GM18867 (cell line): ENCODE data around the gene ARHGEF7.
"Not testable (repeated sequence)": the region's sequence is repeated elsewhere in the genome, so short reads cannot be mapped to it uniquely, and the experiment has no call there.

Source experiments
- ATAC-seq: cut with Tn5 transposase; IDR thresholded peaks from one replicate; pipeline ENCODE4 v1.9.1; 2021; ENCODE audit warnings: mild to moderate bottlenecking, moderate library complexity; ENCODE audit not compliant: unreplicated experiment

The ARHGEF7 gene

GRCh38 chr13:111115061-111115964 is at the start of gene ARHGEF7:
Gene ARHGEF7 (plus strand): TSS chr13:111115310. CDS start chr13:111115527, 217 bp downstream.
- ATAC-seq = peak; percentile 48

DNA sequence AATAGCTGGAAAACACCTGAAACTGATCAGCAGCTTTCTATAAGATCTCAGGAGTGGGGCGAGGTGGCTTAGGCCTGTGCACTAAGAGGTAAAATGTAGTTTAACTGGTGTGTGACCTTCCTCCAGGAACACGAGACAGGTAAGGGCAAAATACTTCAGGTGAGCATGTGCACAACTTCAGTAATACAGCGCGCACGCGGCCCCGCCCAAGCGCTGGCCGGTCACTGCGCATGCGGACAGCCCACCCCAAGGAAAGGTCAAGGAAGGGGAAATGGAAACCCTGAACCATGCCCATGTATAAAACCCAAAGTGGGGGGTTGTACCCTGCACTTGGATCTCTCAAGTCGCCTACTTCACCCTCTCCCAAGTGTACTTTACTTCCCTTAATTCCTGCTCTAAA is 49.4 kb upstream of the ARHGEF7 start:
- no peak for ATAC-seq

- no peak for ATAC-seq
Observed at GRCh38 chr13:111066544-111066943, 48.6 kb upstream of the ARHGEF7 start.

GRCh38 chr13:111068009-111068350 is 47.1 kb upstream of the ARHGEF7 start:
- ATAC-seq = no peak

- not testable (repeated sequence) for ATAC-seq
Observed at GRCh38 chr13:111071120-111071519, 44.0 kb upstream of the ARHGEF7 start.

DNA sequence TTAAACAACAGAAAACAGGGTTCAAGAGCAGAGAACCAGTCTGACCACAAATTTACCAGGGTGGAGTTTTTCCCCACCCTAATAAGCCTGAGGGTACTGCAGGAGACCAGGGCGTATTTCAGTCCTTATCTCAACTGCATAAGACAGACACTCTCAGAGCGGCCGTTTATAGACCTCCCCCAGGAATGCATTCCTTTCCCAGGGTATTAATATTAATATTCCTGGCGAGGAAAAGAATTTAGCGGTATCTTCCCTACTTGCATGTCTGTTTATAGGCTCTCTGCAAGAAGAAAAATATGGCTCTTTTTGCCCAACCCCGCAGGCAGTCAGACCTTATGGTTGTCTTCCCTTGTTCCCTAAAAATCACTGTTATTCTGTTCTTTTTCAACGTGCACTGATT is 43.6 kb upstream of the ARHGEF7 start:
- ATAC-seq = not testable (repeated sequence)

DNA sequence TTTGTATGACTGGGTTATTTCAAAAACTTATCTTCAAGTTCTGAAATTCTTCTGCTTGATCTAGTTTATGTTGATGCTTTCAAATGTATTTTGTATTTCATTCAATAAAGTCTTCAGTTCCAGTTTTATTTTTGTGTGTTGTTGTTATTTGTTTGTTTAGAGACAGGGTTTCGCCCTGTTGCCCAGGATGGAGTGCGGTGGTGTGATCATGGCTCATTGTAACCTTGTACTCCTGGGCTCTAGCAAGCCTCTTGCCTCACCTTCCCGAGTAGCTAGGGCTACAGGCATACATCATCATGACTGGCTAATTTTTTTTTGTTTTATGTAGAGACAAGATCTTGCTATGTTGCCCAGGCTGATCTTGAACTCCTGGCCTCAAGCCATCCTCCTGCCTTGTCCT is 40.3 kb upstream of the ARHGEF7 start:
- no peak for ATAC-seq

GRCh38 chr13:111076155-111077013 is 38.7 kb upstream of the ARHGEF7 start:
- ATAC-seq = no peak

DNA sequence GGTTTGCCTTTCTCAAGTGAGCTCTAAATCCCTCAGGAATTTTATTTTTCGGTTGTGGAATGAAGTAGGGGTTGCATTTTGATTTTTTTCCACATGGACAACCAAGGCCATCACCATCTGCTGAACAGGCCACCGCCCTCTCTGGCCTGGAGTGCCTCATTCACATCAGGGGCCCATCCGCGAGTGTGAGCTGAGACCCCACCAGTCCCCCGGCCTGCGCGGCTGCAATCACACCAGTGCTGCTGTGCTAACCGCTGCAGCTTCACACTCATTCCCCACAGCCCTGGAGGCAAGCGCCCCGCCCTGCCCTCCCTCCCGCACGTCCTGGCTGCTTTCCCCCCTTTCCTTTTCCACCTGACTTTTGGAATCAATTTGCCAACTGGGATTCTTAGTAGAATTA is 35.7 kb upstream of the ARHGEF7 start:
- ATAC-seq = no peak

DNA sequence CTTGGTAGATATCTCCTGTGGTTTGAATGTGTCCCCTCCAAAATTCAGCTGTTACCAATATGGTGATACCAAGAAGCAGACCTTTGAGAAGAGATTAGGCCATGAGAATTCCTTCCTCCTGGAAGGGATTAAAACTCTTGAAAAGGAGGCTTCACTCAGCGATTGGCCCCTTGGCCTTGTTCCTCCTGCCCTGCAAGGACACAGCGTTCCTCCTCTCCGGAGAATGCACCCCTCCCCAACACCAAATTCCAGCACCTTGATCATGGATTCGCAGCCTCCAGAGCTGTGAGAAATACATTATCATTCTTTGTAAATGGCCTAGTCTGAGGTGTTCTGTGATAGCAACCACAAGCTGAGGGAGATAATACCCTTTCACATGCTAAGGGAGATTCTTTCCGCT is 34.5 kb upstream of the ARHGEF7 start:
- ATAC-seq = no peak

- ATAC-seq = no peak
Observed at GRCh38 chr13:111082240-111082639, 32.9 kb upstream of the ARHGEF7 start.

- not testable (repeated sequence) for ATAC-seq
Observed at GRCh38 chr13:111082769-111083168, 32.3 kb upstream of the ARHGEF7 start.

- ATAC-seq = not testable (repeated sequence)
Observed at GRCh38 chr13:111083693-111084092, 31.4 kb upstream of the ARHGEF7 start.

GRCh38 chr13:111090169-111090568 is 24.9 kb upstream of the ARHGEF7 start:
- no peak for ATAC-seq

DNA sequence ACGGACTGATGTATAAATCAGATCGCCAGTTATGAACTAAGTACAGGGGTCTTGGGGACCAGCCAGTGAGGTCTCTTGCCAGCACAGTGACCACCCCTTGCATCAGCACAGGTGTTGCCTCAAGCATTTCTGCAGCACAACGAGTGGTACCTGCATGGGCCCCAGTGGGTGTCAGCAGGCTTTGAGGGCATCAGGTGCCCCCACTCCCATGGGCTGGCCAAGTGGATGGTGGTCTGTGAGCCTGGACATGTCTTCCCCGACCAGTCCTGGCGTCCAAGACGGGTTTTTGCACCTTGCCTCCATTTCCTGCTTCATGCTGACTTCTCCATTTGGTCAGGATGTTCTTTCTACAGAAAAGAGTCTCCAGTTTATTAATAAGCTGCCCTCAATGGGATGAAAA is 22.4 kb upstream of the ARHGEF7 start:
- ATAC-seq = no peak

- ATAC-seq = no peak
Observed at GRCh38 chr13:111093136-111093535, 22.0 kb upstream of the ARHGEF7 start.

DNA sequence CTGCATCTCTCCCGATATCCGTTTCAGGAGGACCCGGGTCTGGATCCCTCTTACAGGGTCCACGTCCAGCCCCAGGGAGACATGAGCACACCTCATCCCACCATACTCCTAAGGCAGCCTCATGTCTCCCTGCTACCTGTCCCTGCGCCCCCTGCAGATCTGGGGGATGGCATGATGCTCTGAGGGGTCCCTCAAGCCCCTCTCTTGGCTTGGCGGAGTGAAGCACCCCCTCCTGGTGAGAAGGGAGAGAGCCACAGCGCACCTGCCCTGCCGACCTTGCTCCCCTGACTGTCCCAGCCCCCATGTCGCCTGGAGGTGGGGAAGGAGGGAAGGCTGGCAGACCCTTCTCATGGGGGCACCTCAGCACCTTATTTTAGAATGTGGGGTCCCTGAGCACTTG is 21.5 kb upstream of the ARHGEF7 start:
- no peak for ATAC-seq

GRCh38 chr13:111095031-111095840 is 19.9 kb upstream of the ARHGEF7 start:
- no peak for ATAC-seq

- ATAC-seq = no peak
Observed at GRCh38 chr13:111095911-111096501, 19.1 kb upstream of the ARHGEF7 start.

DNA sequence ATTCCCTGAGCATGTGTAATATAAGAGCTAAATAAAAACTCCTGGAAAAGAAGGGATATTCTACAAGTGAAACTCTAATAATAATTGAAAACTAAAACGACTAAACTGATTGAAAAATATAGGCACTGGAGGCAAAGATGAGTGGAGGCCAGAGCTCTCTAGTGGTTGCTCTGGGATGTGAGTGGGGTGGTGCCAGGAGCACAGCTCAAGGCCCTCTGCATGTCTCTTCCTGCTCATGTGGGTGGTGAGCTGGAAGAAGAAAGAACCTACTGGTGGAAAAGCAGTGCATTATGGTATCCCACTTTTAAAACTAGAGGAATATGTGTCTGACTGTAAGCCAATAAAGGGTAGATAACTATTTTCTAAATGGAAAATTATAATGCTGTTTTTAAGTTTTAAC is 15.8 kb upstream of the ARHGEF7 start:
- ATAC-seq = no peak

DNA sequence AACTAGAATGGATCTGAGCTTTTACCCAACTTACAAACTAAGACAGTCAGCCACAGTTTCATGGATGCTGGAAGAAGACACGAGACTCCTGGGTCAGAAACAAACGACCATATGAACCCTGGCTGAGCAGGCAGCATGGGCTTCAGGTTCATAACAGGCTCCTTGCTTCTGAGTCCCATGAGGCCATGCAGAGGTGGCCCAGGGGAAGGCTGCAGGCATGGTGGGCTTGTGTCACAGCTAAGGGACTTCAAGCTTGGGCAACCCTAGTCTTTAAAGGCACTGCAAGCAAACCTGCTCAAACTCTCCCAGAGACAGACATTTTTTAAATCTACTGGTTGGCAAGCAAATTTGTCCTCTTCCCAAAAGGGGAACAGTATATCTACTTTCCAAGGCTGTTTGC is 5.1 kb upstream of the ARHGEF7 start:
- ATAC-seq = no peak
